HEK293 (cell line): ENCODE data around the gene NT5C2.
"Not testable (repeated sequence)": the region's sequence is repeated elsewhere in the genome, so short reads cannot be mapped to it uniquely, and the experiment has no call there.

Experiments used
- CTCF ChIA-PET: fragments of 350-600 bp; formaldehyde crosslinking; extraction: SDS; loops from one replicate; lab custom pipeline; 2021; ENCODE audit warnings: antibody characterized with exemption; lab: Yijun Ruan, JAX
- POLR2A ChIA-PET: fragments of 300-600 bp; formaldehyde crosslinking; extraction: SDS; loops from one replicate; lab custom pipeline; 2020; ENCODE audit warnings: antibody characterized with exemption, inconsistent platforms; lab: Yijun Ruan, JAX
- H3K27ac ChIP-seq: fragments of 200-500 bp; sonication (Bioruptor generic); 2 replicates; pipeline ENCODE4 v1.5.1; 2014; ENCODE audit warnings: low read depth, low read length, control low read depth, inconsistent platforms; ENCODE audit errors: extremely low read depth
- H3K36me3 ChIP-seq, 2 experiments: fragments of 200-500 bp in 1 of 2; sonication (Bioruptor generic) in 1 of 2; 1 replicate in 1 of 2; 2 replicates in 1 of 2; pipeline ENCODE4 v1.5.1; 2014 to 2017; ENCODE audit warnings: inconsistent platforms in 2 of 2, low read length in 2 of 2; ENCODE audit not compliant: control insufficient read depth in 2 of 2, insufficient read depth in 1 of 2
- H3K4me1 ChIP-seq: fragments of 200-500 bp; sonication (Bioruptor generic); 2 replicates; pipeline ENCODE4 v1.5.1; 2014; ENCODE audit warnings: mild to moderate bottlenecking, low read length, inconsistent platforms; ENCODE audit not compliant: control insufficient read depth, insufficient read depth
- H3K4me3 ChIP-seq: 2 replicates; pipeline ENCODE4 v1.5.1; 2011; ENCODE audit warnings: low read depth, mild to moderate bottlenecking, control low read depth, low read length, moderate library complexity
- H3K9me3 ChIP-seq: fragments of 200-500 bp; sonication (Bioruptor generic); 2 replicates; pipeline ENCODE4 v1.5.1; 2014; ENCODE audit warnings: low read depth, low read length, inconsistent platforms; ENCODE audit not compliant: control insufficient read depth, insufficient read depth
- CTCF ChIP-seq: fragments of 450-650 bp; formaldehyde crosslinking; IDR thresholded peaks from 2 replicates; pipeline ENCODE4 v1.5.1; 2016; ENCODE audit warnings: missing biosample characterization, missing genetic modification characterization
- PRDM2 ChIP-seq: fragments of 450-650 bp; formaldehyde crosslinking; IDR thresholded peaks from 2 replicates; pipeline ENCODE4 v1.5.1; 2016; ENCODE audit warnings: missing biosample characterization, missing genetic modification characterization, borderline replicate concordance
- ZFP41 ChIP-seq: fragments of 450-650 bp; formaldehyde crosslinking; IDR thresholded peaks from 2 replicates; pipeline ENCODE4 v1.5.1; 2016; ENCODE audit warnings: missing biosample characterization, missing genetic modification characterization, borderline replicate concordance
- ZNF155 ChIP-seq: fragments of 450-650 bp; formaldehyde crosslinking; IDR thresholded peaks from 2 replicates; pipeline ENCODE4 v1.5.1; 2016; ENCODE audit warnings: missing biosample characterization, missing genetic modification characterization
- ZNF341 ChIP-seq: fragments of 450-650 bp; formaldehyde crosslinking; IDR thresholded peaks from 2 replicates; pipeline ENCODE4; 2016; ENCODE audit warnings: low read depth, missing biosample characterization, missing genetic modification characterization
- ZNF37A ChIP-seq: fragments of 450-650 bp; IDR thresholded peaks from 2 replicates; pipeline ENCODE4 v1.5.1; 2018; ENCODE audit warnings: missing biosample characterization, missing genetic modification characterization
- ZNF518A ChIP-seq: fragments of 450-650 bp; formaldehyde crosslinking; conservative IDR thresholded peaks from 2 replicates; pipeline ENCODE4 v1.5.1; 2016; ENCODE audit warnings: low read depth, missing biosample characterization, missing genetic modification characterization

The NT5C2 gene

GRCh38 chr10:103207141-103207540 is 14.1 kb upstream of the NT5C2 start:
- POLR2A ChIA-PET = no interaction called here

GRCh38 chr10:103206715-103207114 is 13.6 kb upstream of the NT5C2 start:
- H3K4me3 ChIP-seq, H3K27ac ChIP-seq, H3K9me3 ChIP-seq, POLR2A ChIA-PET, H3K4me1 ChIP-seq, H3K36me3 ChIP-seq, CTCF ChIA-PET: not testable (repeated sequence)

More at GRCh38 chr10:103207141-103207540, 14.1 kb upstream of the NT5C2 start:
- no peaks in the 10 kb centered on the region for H3K9me3 ChIP-seq
- TF ChIP-seq ZNF37A (no peak), CTCF (tag by site-specific recombination) (no peak), ZNF341 (tag by site-specific recombination) (no peak), ZNF518A (tag by site-specific recombination) (no peak), ZNF155 (tag by site-specific recombination) (no peak), PRDM2 (tag by site-specific recombination) (no peak), ZFP41 (no peak)
- TF ChIP-seq, all 188 proteins: peak for 0
- no peak overlapping the region for H3K4me3 ChIP-seq
- CTCF ChIA-PET = no interaction called here
- H3K4me1 ChIP-seq = peaks cover 4% of the 10 kb centered on the region; the same call in 1 of the 2 replicates
- no peak overlapping the region for H3K27ac ChIP-seq
- no peaks in the 10 kb centered on the region for H3K36me3 ChIP-seq

- H3K27ac ChIP-seq, H3K36me3 ChIP-seq, CTCF ChIA-PET, H3K9me3 ChIP-seq, H3K4me3 ChIP-seq, POLR2A ChIA-PET, H3K4me1 ChIP-seq: not testable (repeated sequence)
Measured at GRCh38 chr10:103205401-103205800, 12.3 kb upstream of the NT5C2 start.
